Activated CD4-positive, alpha-beta T cell treated with anti-CD3 and anti-CD28 coated beads for 4 hours (primary cell): Measurements from ENCODE around the gene RTN4RL2.
"Not testable (repeated sequence)": the region's sequence is repeated elsewhere in the genome, so short reads cannot be mapped to it uniquely, and the experiment has no call there.

Source experiments
- DNase-seq, 2 donors: peaks; one replicate each; pipeline ENCODE4 v3.0.0-alpha.2; 2020

Gene RTN4RL2

DNA sequence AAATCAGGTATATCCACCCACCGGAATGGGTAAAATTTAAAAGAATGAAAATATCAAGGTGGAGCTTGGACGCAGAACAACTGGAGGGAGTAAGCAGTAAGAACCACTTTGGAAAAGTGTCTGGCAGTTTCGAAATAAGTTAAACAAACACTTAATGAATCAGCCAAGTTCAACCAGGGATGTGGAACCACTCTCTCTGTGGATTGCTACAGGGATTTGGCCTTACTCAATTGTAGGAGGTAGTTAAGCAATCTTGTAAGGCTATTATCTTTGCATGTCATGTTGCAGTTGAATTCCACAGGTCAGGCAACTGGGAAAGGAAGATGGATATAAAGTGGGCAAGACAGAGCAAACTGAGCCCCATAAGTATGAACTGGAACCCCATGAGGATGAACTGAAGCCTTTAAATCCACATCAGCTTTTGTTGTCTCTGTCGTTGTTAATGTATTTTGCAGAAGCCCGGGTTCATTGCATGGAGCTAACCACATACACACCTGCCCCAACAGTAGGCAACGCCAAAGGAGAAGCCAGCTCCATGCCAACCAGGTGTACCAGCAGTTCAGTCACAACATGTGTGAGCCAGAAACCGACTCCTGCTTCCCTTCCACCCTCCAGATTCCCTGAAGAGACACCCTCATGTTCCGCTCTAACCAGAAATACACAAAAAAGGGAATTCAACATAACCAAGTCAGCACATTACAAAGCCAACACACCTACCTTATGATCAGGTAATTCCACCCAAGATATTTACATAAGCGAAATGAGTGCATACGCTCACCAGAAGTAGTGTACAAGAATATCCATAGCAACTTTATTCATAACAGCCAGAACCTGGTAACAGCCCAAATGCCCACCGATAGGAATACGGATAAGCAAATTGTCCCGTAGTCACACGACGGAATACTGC is 25.4 kb upstream of the RTN4RL2 start:
- no peak for DNase-seq

GRCh38 chr11:57436031-57436430 is 24.3 kb upstream of the RTN4RL2 start:
- no peak for DNase-seq

- no peak for DNase-seq
These were observed 21.7 kb upstream of the RTN4RL2 start for GRCh38 chr11:57438345-57439285.

DNA sequence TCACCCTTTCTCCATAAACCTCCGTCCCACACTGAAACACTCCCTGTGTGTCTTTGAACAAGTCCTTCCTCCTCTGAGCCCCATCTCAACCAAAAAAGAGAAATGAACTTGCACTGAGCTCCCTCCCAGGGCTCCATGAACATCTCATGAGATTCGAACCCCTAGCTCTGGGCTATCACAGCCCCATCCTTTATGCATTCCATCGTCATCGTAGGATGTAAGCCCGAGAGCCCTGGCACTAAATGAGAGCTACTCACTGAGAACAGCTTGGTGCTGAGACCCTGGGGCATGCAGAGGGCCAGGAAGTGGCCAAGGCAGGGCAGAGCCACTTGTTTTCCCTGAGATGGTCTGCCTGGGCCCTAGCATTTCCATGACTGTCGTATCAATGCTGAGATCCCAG is 20.5 kb upstream of the RTN4RL2 start:
- no peak for DNase-seq

GRCh38 chr11:57440744-57441414 is 19.4 kb upstream of the RTN4RL2 start:
- DNase-seq, result no peak

DNA sequence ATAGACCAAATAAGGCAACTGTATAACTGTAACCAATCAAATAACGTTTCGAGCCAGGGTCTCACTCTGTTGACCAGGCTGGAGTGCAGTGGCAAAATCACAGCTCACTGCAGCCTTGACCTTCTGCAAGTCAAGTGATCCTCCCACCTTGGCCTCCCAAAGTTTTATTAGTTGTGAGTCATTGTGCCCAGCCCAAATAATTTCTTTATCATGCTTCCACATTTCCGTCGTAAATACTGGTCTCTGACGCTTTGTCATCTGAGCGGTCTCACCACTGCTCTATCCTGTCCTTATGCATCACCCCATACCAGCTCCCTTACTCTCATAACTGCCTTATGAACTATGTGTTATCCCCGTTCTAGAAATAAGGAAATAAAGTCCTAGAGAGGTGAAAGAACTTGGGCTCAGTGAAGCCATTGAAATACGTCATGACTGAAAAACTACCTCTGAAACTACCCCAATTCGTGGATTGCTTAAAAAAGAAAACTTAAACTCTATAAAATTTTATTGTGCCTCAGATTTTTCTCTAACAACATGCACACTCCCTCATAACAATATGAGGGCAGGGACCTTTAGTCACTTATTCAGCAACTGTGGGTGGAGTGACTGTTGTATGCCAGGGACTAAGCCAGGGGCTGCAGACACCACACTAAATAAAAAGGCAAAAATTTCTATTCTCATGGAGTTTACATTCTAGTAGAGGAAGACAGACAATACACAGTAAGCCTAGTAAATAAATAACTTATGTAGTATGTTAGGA is 15.8 kb upstream of the RTN4RL2 start:
- no peak for DNase-seq

- not testable (repeated sequence) for DNase-seq
These were observed 15.3 kb upstream of the RTN4RL2 start for GRCh38 chr11:57445122-57445394.

DNA sequence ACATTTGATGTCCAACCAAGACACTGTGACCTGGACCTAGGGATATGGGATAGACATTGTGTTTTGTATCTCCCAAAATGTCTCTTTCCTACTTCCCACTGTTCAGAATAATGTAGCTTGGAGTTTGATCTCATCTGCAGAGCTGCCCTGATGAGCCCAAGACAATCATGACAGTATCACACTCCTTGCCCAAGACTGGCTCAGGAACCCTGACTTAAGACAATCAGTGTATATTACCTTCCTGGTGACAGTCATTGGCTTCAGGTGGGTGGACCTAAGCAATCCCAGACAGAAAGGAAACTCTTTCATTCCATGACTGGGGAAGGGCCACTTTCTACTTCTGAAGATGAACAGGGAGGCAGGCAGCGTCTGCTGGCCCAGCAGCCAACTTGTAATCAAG is 14.3 kb upstream of the RTN4RL2 start:
- no peak for DNase-seq

DNA sequence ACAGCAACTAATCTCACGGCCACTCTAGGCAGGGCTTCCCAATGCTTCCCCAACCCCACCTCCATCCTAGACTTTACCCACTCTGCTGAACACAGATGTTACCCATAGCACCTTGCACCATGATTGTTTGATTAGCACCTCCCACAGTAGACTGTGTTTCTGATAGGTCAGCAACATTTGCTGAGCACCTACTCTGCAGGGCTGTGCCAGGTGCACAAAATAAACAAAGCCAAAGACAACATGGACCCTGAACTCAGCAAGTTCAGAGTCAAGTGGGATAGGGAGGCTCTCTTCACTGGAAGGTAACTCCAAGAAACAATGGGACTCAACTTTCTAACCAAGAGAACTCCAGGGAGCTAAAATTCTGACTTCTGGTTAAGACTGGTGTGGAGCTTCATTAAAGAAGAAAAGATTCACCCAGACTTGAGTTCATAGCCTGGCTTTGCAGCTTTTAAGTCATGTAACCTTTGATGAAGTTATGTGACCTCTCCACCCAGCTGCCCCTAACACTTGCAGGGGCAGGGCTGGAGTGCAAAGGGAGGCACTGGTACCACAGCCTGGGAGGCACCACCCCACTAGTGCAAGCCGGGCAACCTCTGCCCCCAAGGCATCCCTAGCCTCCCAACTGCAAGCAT is 6.7 kb upstream of the RTN4RL2 start:
- no peak for DNase-seq

- DNase-seq, result peak; percentile 57 to 70
These were observed 3.2 kb upstream of the RTN4RL2 start for GRCh38 chr11:57456960-57457642.

DNA sequence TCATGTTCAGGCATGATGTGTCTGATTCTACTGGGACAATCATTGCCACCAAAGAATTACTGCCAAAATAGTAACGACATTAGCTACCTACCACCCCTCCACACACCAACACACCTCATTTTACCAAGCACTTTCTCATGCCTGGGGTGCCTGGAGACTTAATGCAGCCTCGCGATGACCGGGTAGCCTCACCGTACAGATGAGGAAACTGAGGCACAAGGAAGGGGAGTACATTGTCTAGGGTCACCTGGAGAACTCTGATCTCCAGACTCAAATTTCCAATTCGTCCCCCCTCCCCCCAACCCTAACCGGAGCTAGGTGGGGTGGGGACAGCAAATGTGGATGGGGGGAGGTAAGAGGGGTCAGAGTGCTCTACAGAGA is 2.7 kb upstream of the RTN4RL2 start:
- peak in 1 of 2 donors; percentile 12 for DNase-seq

DNA sequence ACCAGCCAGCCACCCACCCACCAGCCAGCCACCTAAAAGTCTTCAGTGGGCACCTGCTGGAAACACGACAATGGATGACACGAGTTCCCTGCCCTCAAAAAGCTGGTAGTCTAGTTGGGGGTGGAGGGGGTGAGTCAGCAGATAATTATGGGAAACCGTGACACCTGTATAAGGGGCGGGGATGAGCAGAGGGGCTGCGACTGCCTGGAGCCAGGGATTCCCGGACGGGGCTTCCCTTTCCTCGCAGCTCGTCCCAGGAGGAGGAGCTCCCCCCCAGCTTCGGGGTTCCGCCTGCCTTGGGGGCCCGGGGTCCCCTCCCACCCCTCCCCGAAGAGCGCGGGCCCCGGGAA is 2.3 kb upstream of the RTN4RL2 start:
- DNase-seq, result peak; percentile 67 to 69

- DNase-seq, result peak; percentile 76 to 83
These were observed 1.7 kb upstream of the RTN4RL2 start for GRCh38 chr11:57458410-57459163.

- peak; percentile 37 to 50 for DNase-seq
These were observed 935 bp upstream of the RTN4RL2 start for GRCh38 chr11:57459164-57460021.

- DNase-seq, result no peak
These were observed 726 bp downstream of the RTN4RL2 start for GRCh38 chr11:57460758-57461749.

DNA sequence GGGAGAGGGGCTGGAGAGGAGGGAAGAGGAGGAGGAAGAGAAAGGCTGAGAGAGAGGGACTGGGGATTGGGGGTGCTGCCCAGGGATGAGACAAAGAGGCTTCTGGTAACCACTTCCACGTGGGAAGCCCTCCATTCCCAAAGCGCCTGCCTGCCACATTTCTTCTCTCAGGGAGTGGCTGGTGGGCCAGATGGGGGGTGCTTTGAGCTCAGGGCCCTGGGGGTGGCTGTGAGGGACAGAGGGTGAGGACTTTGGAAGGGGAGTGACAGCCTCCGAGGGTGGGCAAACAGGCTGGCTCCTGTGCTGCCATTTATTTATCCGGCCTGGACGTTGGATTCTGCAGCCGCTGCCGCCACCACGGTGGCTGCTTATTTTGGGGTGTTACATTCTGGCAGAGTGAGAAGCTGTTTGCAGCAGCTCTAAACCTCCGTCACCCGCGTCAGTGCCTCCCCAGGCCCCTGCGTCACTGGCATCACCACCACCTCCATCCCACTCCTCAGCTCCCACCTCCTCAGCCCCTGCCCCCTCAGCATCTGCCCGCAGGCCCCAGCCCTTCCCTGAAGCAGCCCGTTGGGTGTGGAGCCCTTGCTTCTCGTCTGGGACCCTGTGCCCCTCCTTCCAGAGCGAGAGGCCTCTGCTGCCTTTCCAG is 1.6 kb downstream of the RTN4RL2 start:
- no peak for DNase-seq

- no peak for DNase-seq
These were observed 2.3 kb downstream of the RTN4RL2 start for GRCh38 chr11:57462597-57462996.
